K562 (cell line): ENCODE measurements around the gene MT1HL1. TPM values are rescaled to one million over a fixed set of nuclear protein-coding genes. Genes with fewer than 3 reads are reported as not detected.

Source experiments
- ATAC-seq: fragments of 200-7000 bp; cut with Tn5 transposase; 3 replicates; pipeline ENCODE4 v1.9.1; 2020; ENCODE audit warnings: moderate library complexity
- BruUV-seq: library from RNA; stranded (reverse); fragments of 400-500 nt; replicated peaks from 2 replicates; lab custom pipeline; 2021; lab: Mats Ljungman, UMichigan
- CTCF ChIA-PET: fragments of 300-600 bp; formaldehyde crosslinking; extraction: SDS; loops from one replicate; lab custom pipeline; 2021; ENCODE audit warnings: low intra/inter-chr PET ratio; lab: Yijun Ruan, JAX
- POLR2A ChIA-PET: fragments of 300-600, 350-650 bp; sonication (Branson Sonifier 250); formaldehyde crosslinking; extraction: SDS; loops from one replicate; lab custom pipeline; 2021; ENCODE audit warnings: antibody characterized with exemption, inconsistent platforms; lab: Yijun Ruan, JAX
- DNase-seq, 4 experiments: peaks; one replicate each; pipeline versions ENCODE4 v3.0.0 to v3.0.0-alpha.2; 2011 to 2018; ENCODE audit warnings: low spot score in 3 of 4, mixed read lengths in 3 of 4; ENCODE audit errors: extremely low read depth in 1 of 4
- FAIRE-seq: peaks from 2 replicates; lab custom pipeline; 2011; peaks lifted over from hg19 to GRCh38; lab: Jason Lieb, UNC
- H2AFZ ChIP-seq: 2 replicates; pipeline ENCODE4 v1.6.0; 2011; ENCODE audit warnings: low read depth, low read length, control low read depth, inconsistent platforms
- H3K27ac ChIP-seq: fragments of 200-600 bp; 3 replicates; pipeline ENCODE4 v1.8.0; 2011; ENCODE audit warnings: low read depth, mild to moderate bottlenecking, control low read depth, inconsistent platforms, low read length, moderate library complexity, mixed read lengths; ENCODE audit errors: extremely low read depth
- H3K27me3 ChIP-seq, 2 experiments: fragments of 300-600 bp in 1 of 2; 2 replicates in 1 of 2; 3 replicates in 1 of 2; pipeline versions ENCODE4 v1.6.0 to v1.8.0; 2011; ENCODE audit warnings: inconsistent platforms in 2 of 2, low read length in 2 of 2, mild to moderate bottlenecking in 1 of 2, mixed read lengths in 1 of 2, moderate library complexity in 1 of 2; ENCODE audit not compliant: control insufficient read depth in 2 of 2, insufficient read depth in 2 of 2
- H3K36me3 ChIP-seq: fragments of 300-600 bp; 3 replicates; pipeline ENCODE4 v1.8.0; 2011; ENCODE audit warnings: mild to moderate bottlenecking, low read length, inconsistent platforms; ENCODE audit not compliant: control insufficient read depth, insufficient read depth
- H3K4me1 ChIP-seq, 2 experiments: fragments of 200-600 bp in 1 of 2; replicated peaks in 1 of 2; 2 replicates in 1 of 2; 3 replicates in 1 of 2; pipeline versions ENCODE4 v1.5.1 to v1.8.0; 2011; ENCODE audit warnings: inconsistent platforms in 2 of 2, low read length in 2 of 2, mild to moderate bottlenecking in 1 of 2, mixed read lengths in 1 of 2, moderate library complexity in 1 of 2; ENCODE audit not compliant: control insufficient read depth in 2 of 2, insufficient read depth in 2 of 2
- H3K4me2 ChIP-seq: 2 replicates; pipeline ENCODE4 v1.6.1; 2011; ENCODE audit warnings: low read length, control low read depth, inconsistent platforms, mixed read lengths; ENCODE audit not compliant: insufficient read depth
- H3K4me3 ChIP-seq: fragments of 200-600 bp; sonication (generic), shearing (Covaris generic); 2 replicates; pipeline ENCODE4 v1.5.1; 2016; ENCODE audit warnings: control low read depth, inconsistent platforms
- H3K79me2 ChIP-seq: fragments of 200-600 bp; 3 replicates; pipeline ENCODE4 v1.8.0; 2011; ENCODE audit warnings: low read length, inconsistent platforms; ENCODE audit not compliant: control insufficient read depth, insufficient read depth
- H3K9ac ChIP-seq, 2 experiments: 2 replicates each; pipeline versions ENCODE4 v1.6.0 to v1.6.1; 2011; ENCODE audit warnings: low read depth in 2 of 2, low read length in 2 of 2, control low read depth in 1 of 2, inconsistent platforms in 1 of 2, mild to moderate bottlenecking in 1 of 2, mixed read lengths in 1 of 2; ENCODE audit not compliant: insufficient read depth in 1 of 2
- H3K9me1 ChIP-seq: one replicate; pipeline ENCODE4 v1.6.0; 2011; ENCODE audit warnings: inconsistent platforms, mild to moderate bottlenecking, low read length, moderate library complexity; ENCODE audit not compliant: control insufficient read depth, insufficient read depth
- H3K9me3 ChIP-seq: replicated peaks from 2 replicates; pipeline ENCODE4 v1.5.1; 2011; ENCODE audit warnings: low read depth, low read length, inconsistent platforms; ENCODE audit not compliant: control insufficient read depth, insufficient read depth
- H4K20me1 ChIP-seq: replicated peaks from 2 replicates; pipeline ENCODE4 v1.6.1; 2011; ENCODE audit warnings: low read length, inconsistent platforms, mixed read lengths; ENCODE audit not compliant: control insufficient read depth, insufficient read depth
- BMI1 ChIP-seq: fragments of 150-350 bp; IDR thresholded peaks from 2 replicates; pipeline ENCODE4 v1.6.1; 2014; ENCODE audit warnings: low read length
- CREB1 ChIP-seq, 2 experiments: sonication (generic) in 1 of 2; formaldehyde crosslinking in 1 of 2; IDR thresholded peaks; 2 replicates each; pipeline versions ENCODE4 v1.6.1 to v1.8.0; 2012 to 2022; ENCODE audit warnings: inconsistent platforms in 1 of 2, mild to moderate bottlenecking in 1 of 2, missing genetic modification reagents in 1 of 2, moderate library complexity in 1 of 2
- KLF6 ChIP-seq: fragments of 250-450 bp; sonication (Bioruptor Pico); IDR thresholded peaks from 2 replicates; pipeline ENCODE4 v1.4.0; 2020; ENCODE audit warnings: mild to moderate bottlenecking, moderate library complexity, borderline replicate concordance
- SAFB ChIP-seq: fragments of 200-400 bp; formaldehyde crosslinking; IDR thresholded peaks from 2 replicates; pipeline ENCODE4 v1.6.1; 2017; ENCODE audit warnings: low read depth, low read length, borderline replicate concordance
- SP2 ChIP-seq: IDR thresholded peaks from 2 replicates; pipeline ENCODE4 v1.6.1; 2011; ENCODE audit warnings: mild to moderate bottlenecking, low read depth, low read length, moderate library complexity; ENCODE audit not compliant: poor library complexity, severe bottlenecking; ENCODE audit errors: extremely low read depth
- ZC3H11A ChIP-seq: IDR thresholded peaks from 2 replicates; pipeline ENCODE4 v1.6.1; 2012; ENCODE audit warnings: low read depth, low read length, improper control_type of control experiment
- WGBS: fragments of 100-300 bp; shearing (Covaris generic); methylation state at CpG from one replicate; pipeline ENCODE4 v1.1.6; 2016; ENCODE audit warnings: low coverage, mixed read lengths; ENCODE audit not compliant: insufficient coverage; ENCODE audit errors: missing lambda C conversion rate; 5-methylcytosine and 5-hydroxymethylcytosine counted together
- in situ Hi-C: fragments of 300-500 bp; cut with MboI; formaldehyde crosslinking; loops from 4 replicates; pipeline ENCODE4 v1.15.0; 2018; ENCODE audit warnings: inconsistent platforms, mixed read lengths
- intact Hi-C: fragments of 100-400 bp; cut with micrococcal nuclease; formaldehyde crosslinking; loops from 2 replicates; pipeline ENCODE4 v1.14.2; 2022
- polyA plus RNA-seq, 8 experiments: library from polyadenylated mRNA; depleted of rRNA in 4 of 8; stranded (reverse) in 5 of 8; unstranded in 3 of 8; fragments of >200 nt; fragmentation: Nextera tagmentation in 2 of 8; fragmentation: Illumina TruSeq in 1 of 8; extraction: Ambion mirVana in 2 of 8; extraction: Trizol in 1 of 8; gene quantifications; 2 replicates each; pipeline versions ENCODE4 v1.2.1 to v1.2.3, GENCODE V29; 2011 to 2014; ENCODE audit warnings: inconsistent platforms in 1 of 8, missing spikeins in 1 of 8
- total RNA-seq, 7 experiments: library from RNA; depleted of rRNA in 6 of 7; stranded (reverse); fragments of >200 nt in 6 of 7; fragmentation: Illumina TruSeq in 2 of 7; extraction: Trizol in 2 of 7; gene quantifications; 2 replicates each; pipeline versions ENCODE4 v1.2.1 to v1.2.3, GENCODE V29; 2011 to 2021; ENCODE audit warnings: low replicate concordance in 1 of 7

The MT1HL1 gene
- total and polyA plus RNA-seq, 9 of the 15 experiments (the other 6 are each of a cell fraction or from before 2014, with no cell fraction given) = not detected

GRCh38 chr1:237000191-237000590, 4.0 kb downstream of the MT1HL1 start:
- DNase-seq = no peak
- Histone ChIP-seq H3K27ac (no peak overlapping the region), H3K27me3 (peaks cover 34 to 60% of the 10 kb centered on the region in 2 experiments), H3K79me2 (no peaks in the 10 kb centered on the region)
- CTCF ChIA-PET = no interaction called here
- WGBS = 3% methylated on average over 4 of the region's 4 CpGs
- POLR2A ChIA-PET = interaction anchor here (0.7 kb wide), 1 partner anchor 47 kb away, joined by 3 read pairs; no protein-coding TSS in a partner anchor
- TF ChIP-seq BMI1 (no peak), CREB1 (IDR thresholded peaks at IDR 0.05) (no peak), CREB1 (CRISPR knock-in tag; IDR thresholded peaks at IDR 0.05) (no peak), ZC3H11A (0 out of 2 replicates have a peak, but pooled peaks have one; percentile 33)
- TF ChIP-seq, all 486 proteins: peak for 1
- no peaks in the 10 kb centered on the region for H3K9me1 ChIP-seq
- H3K4me3 ChIP-seq = no peak overlapping the region
- no peak for FAIRE-seq
- no peak overlapping the region for H3K4me2 ChIP-seq
- no peak for ATAC-seq
- BruUV-seq = no TSS peak
- H3K9me3 ChIP-seq = no peaks in the 10 kb centered on the region
- in situ Hi-C loops = no loop called here
- no peaks in the 10 kb centered on the region for H3K36me3 ChIP-seq
- H2AFZ ChIP-seq = no peak overlapping the region
- peaks cover 3 to 4% of the 10 kb centered on the region in 2 experiments; a peak in 1 of 5 replicates for H3K4me1 ChIP-seq
- H4K20me1 ChIP-seq = no peaks in the 10 kb centered on the region
- no peak overlapping the region for H3K9ac ChIP-seq
- intact Hi-C loops = no loop called here

- H3K36me3 ChIP-seq = no peaks in the 10 kb centered on the region
- no peak overlapping the region for H3K4me2 ChIP-seq
- in situ Hi-C loops (no loop called here), intact Hi-C loops (no loop called here)
- POLR2A ChIA-PET = no interaction called here
- FAIRE-seq (no peak), ATAC-seq (peak; percentile 19; the same call in 1 of the 3 replicates), DNase-seq (no peak)
- TF ChIP-seq SAFB (no peak), SP2 (no peak), KLF6 (CRISPR knock-in tag) (no peak)
- H2AFZ ChIP-seq = no peak overlapping the region
- no peaks in the 10 kb centered on the region for H3K9me1 ChIP-seq
- WGBS = 8% methylated on average over 3 of the region's 3 CpGs
- H3K9me3 ChIP-seq = no peaks in the 10 kb centered on the region
- CTCF ChIA-PET = no interaction called here
- no peak overlapping the region for H3K4me3 ChIP-seq
- peaks cover 27 to 50% of the 10 kb centered on the region in 2 experiments for H3K27me3 ChIP-seq
- BruUV-seq = no TSS peak
- no peaks in the 10 kb centered on the region for H3K79me2 ChIP-seq
- no peak overlapping the region for H3K27ac ChIP-seq
- H4K20me1 ChIP-seq = no peaks in the 10 kb centered on the region
- H3K4me1 ChIP-seq = 0 out of 5 replicates have a peak, but pooled peaks cover 0 to 4% of the 10 kb centered on the region in 2 experiments
- H3K9ac ChIP-seq = no peak overlapping the region
Observed at GRCh38 chr1:236998546-236998945, 5.7 kb downstream of the MT1HL1 start.
